CD14-positive monocyte (primary cell): Measurements from ENCODE around the gene CPEB1. TPM values are rescaled to one million over a fixed set of nuclear protein-coding genes. Genes with fewer than 3 reads are reported as not detected.

Experiments used
- DNase-seq, 3 donors: peaks; one replicate each; pipeline ENCODE4 v3.0.0-alpha.2; 2011 to 2022
- H2AFZ ChIP-seq: 2 replicates; pipeline ENCODE4 v1.6.0; 2012; ENCODE audit warnings: mild to moderate bottlenecking, low read depth, low read length, inconsistent platforms; ENCODE audit not compliant: insufficient read depth, poor library complexity, severe bottlenecking
- H3K27ac ChIP-seq, 2 donors: 1 replicate in 1 of 2; 2 replicates in 1 of 2; pipeline ENCODE4 v1.5.1; 2012 to 2013; ENCODE audit warnings: low read length in 2 of 2, control low read depth in 1 of 2, inconsistent platforms in 1 of 2, low read depth in 1 of 2, mild to moderate bottlenecking in 1 of 2
- H3K27me3 ChIP-seq, 2 donors: one replicate each; pipeline versions ENCODE4 v1.6.0 to v1.6.1; 2011 to 2013; ENCODE audit warnings: low read length in 2 of 2; ENCODE audit not compliant: control insufficient read depth in 2 of 2, insufficient read depth in 2 of 2
- H3K36me3 ChIP-seq, 2 donors: replicated peaks in 1 of 2; 1 replicate in 1 of 2; 2 replicates in 1 of 2; pipeline versions ENCODE4 v1.5.1 to v1.6.1; 2012 to 2013; ENCODE audit warnings: low read length in 2 of 2, control low read depth in 1 of 2, inconsistent platforms in 1 of 2, mild to moderate bottlenecking in 1 of 2; ENCODE audit not compliant: insufficient read depth in 2 of 2, control insufficient read depth in 1 of 2
- H3K4me1 ChIP-seq, 2 donors: 1 replicate in 1 of 2; 2 replicates in 1 of 2; pipeline versions ENCODE4 v1.5.1 to v1.6.1; 2012 to 2013; ENCODE audit warnings: low read length in 2 of 2, control low read depth in 1 of 2, inconsistent platforms in 1 of 2, mild to moderate bottlenecking in 1 of 2, moderate library complexity in 1 of 2; ENCODE audit not compliant: insufficient read depth in 2 of 2, control insufficient read depth in 1 of 2
- H3K4me2 ChIP-seq: replicated peaks from 2 replicates; pipeline ENCODE3; 2012; ENCODE audit warnings: low read length, moderate library complexity, mild to moderate bottlenecking; ENCODE audit not compliant: poor library complexity, severe bottlenecking; ENCODE audit errors: extremely low read depth
- H3K4me3 ChIP-seq, 3 experiments: fragments of 200-600 bp in 1 of 3; sonication (generic) in 1 of 3; replicated peaks in 1 of 3; 1 replicate in 2 of 3; 2 replicates in 1 of 3; pipeline ENCODE4 v1.5.1; 2011 to 2013; ENCODE audit warnings: low read length in 3 of 3, mild to moderate bottlenecking in 3 of 3, control low read depth in 2 of 3, low read depth in 2 of 3, inconsistent platforms in 1 of 3, moderate library complexity in 1 of 3
- H3K79me2 ChIP-seq: 2 replicates; pipeline ENCODE4 v1.6.0; 2012; ENCODE audit warnings: mild to moderate bottlenecking, control low read depth, inconsistent platforms, low read length, moderate library complexity; ENCODE audit not compliant: insufficient read depth
- H3K9ac ChIP-seq: 2 replicates; pipeline ENCODE4 v1.6.0; 2017; ENCODE audit warnings: low read length, mild to moderate bottlenecking; ENCODE audit not compliant: insufficient read depth, poor library complexity, severe bottlenecking
- H3K9me3 ChIP-seq, 2 donors: replicated peaks in 1 of 2; 1 replicate in 1 of 2; 2 replicates in 1 of 2; pipeline versions ENCODE4 v1.5.1 to v1.6.1; 2012 to 2013; ENCODE audit warnings: low read length in 2 of 2, control low read depth in 1 of 2; ENCODE audit not compliant: control insufficient read depth in 1 of 2, insufficient read depth in 1 of 2
- H4K20me1 ChIP-seq: 2 replicates; pipeline ENCODE4 v1.6.0; 2012; ENCODE audit warnings: mild to moderate bottlenecking, low read length, control low read depth, moderate library complexity; ENCODE audit not compliant: insufficient read depth
- H3K27ac Mint-ChIP-seq, 7 donors: one replicate each; pipeline ENCODE4 v1.8.0; 2020; ENCODE audit warnings: mild to moderate bottlenecking in 7 of 7, mixed read lengths in 7 of 7, moderate library complexity in 6 of 7, inconsistent platforms in 2 of 7
- H3K27me3 Mint-ChIP-seq, 3 donors: one replicate each; pipeline ENCODE4 v1.8.0; 2021 to 2022; ENCODE audit warnings: low read depth in 3 of 3, mild to moderate bottlenecking in 3 of 3, mixed read lengths in 3 of 3, moderate library complexity in 3 of 3, inconsistent platforms in 1 of 3
- H3K36me3 Mint-ChIP-seq, 2 donors: one replicate each; pipeline ENCODE4 v1.8.0; 2020; ENCODE audit warnings: mixed read lengths in 2 of 2, inconsistent platforms in 1 of 2, mild to moderate bottlenecking in 1 of 2
- H3K4me1 Mint-ChIP-seq: one replicate; pipeline ENCODE4 v1.8.0; 2020; ENCODE audit warnings: mild to moderate bottlenecking, mixed read lengths
- H3K4me3 Mint-ChIP-seq, 2 donors: one replicate each; pipeline ENCODE4 v1.8.0; 2020; ENCODE audit warnings: mild to moderate bottlenecking in 2 of 2, mixed read lengths in 2 of 2, moderate library complexity in 1 of 2
- H3K9me3 Mint-ChIP-seq, 7 donors: one replicate each; pipeline ENCODE4 v1.8.0; 2020 to 2022; ENCODE audit warnings: mixed read lengths in 7 of 7, mild to moderate bottlenecking in 6 of 7, moderate library complexity in 6 of 7, inconsistent platforms in 2 of 7
- WGBS: methylation state at CpG from one replicate; pipeline ENCODE4 v1.1.5; 2013; ENCODE audit warnings: missing lambda C conversion rate; ENCODE audit not compliant: insufficient coverage; 5-methylcytosine and 5-hydroxymethylcytosine counted together
- intact Hi-C, 2 donors: fragments of 100-400 bp; cut with micrococcal nuclease; formaldehyde crosslinking; loops; one replicate each; pipeline versions ENCODE4 v1.15.0 to v1.15.1; 2023
- polyA plus RNA-seq, 3 donors: library from polyadenylated mRNA; depleted of rRNA in 1 of 3; unstranded in 2 of 3; stranded (reverse) in 1 of 3; fragments of 300-500 nt in 2 of 3; fragments of >200 nt in 1 of 3; fragmentation: Illumina TruSeq in 2 of 3; gene quantifications; 1 replicate in 2 of 3; 2 replicates in 1 of 3; pipeline ENCODE4 v1.2.3, GENCODE V29; 2012 to 2021
- TF ChIP-seq, protein P1 (sequence below): fragments of 200-600 bp; IDR thresholded peaks from one replicate; pipeline ENCODE4 v1.8.0; 2022; ENCODE audit warnings: antibody characterized with exemption, mild to moderate bottlenecking

CPEB1 gene
- polyA plus RNA-seq, 3 donors = not detected

DNA sequence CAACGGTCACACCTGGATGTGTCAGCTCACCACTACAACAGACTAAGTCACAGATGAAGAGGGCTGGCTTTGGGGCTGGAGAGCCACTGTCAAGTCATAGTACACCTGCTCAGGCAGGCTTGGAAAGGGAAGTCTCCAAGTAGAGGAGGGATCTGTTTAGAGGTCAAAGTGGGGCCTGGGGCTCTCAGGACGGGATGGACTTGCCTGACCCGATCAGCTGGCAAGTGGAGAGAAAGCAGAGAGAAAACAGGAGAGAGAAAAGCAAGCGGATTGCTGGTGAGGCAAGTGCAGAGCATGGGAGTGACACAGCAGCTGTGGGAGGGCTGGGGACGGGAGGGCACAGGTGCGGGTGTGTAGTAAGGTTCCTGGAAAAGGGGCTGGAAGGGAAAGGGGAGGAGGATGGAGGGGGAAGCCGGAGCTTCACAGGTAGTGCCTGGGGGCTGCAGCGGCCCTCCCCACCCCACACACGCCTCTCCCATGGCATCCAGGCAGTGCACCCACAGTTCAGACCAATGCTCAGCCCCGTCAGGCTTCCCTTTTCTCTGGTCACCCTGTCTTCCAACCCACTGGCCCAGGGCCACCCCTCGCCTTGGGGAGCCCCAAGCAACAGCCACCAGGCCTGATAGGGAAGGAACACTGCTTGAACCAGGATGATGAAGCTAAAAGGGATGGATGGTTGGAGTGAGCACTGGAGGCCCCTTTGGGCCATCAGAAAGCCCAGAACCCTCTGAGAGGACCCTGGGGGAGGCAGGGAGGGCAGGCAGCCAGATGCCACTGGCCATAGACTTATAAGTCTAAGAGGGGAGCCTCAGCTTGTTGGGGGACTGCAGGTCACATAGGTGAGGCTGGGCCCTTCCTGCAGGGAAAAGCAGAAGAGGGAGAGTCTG, 115.4 kb downstream of the CPEB1 start:
- H3K4me3 Mint-ChIP-seq = no peak overlapping the region
- H3K4me1 ChIP-seq = peaks cover 0 to 3% of the 10 kb centered on the region in 2 donors
- no peak overlapping the region for H3K4me2 ChIP-seq
- no peak overlapping the region for H3K9ac ChIP-seq
- no peaks in the 10 kb centered on the region for H3K79me2 ChIP-seq
- peaks cover 0 to 2% (median 2%) of the 10 kb centered on the region in 3 donors for H3K27me3 Mint-ChIP-seq
- peaks cover 7% of the 10 kb centered on the region for H3K4me1 Mint-ChIP-seq
- TF ChIP-seq, protein P1, sequence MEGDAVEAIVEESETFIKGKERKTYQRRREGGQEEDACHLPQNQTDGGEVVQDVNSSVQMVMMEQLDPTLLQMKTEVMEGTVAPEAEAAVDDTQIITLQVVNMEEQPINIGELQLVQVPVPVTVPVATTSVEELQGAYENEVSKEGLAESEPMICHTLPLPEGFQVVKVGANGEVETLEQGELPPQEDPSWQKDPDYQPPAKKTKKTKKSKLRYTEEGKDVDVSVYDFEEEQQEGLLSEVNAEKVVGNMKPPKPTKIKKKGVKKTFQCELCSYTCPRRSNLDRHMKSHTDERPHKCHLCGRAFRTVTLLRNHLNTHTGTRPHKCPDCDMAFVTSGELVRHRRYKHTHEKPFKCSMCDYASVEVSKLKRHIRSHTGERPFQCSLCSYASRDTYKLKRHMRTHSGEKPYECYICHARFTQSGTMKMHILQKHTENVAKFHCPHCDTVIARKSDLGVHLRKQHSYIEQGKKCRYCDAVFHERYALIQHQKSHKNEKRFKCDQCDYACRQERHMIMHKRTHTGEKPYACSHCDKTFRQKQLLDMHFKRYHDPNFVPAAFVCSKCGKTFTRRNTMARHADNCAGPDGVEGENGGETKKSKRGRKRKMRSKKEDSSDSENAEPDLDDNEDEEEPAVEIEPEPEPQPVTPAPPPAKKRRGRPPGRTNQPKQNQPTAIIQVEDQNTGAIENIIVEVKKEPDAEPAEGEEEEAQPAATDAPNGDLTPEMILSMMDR = no peak
- 82% methylated on average over 3 of the region's 11 CpGs for WGBS
- peaks cover 0 to 3% (median 1%) of the 10 kb centered on the region in 7 donors for H3K9me3 Mint-ChIP-seq
- H3K27me3 ChIP-seq = no peaks in the 10 kb centered on the region
- peaks cover 35 to 38% of the 10 kb centered on the region in 2 donors for H3K36me3 Mint-ChIP-seq
- no peaks in the 10 kb centered on the region for H3K9me3 ChIP-seq
- peak overlapping the region in 1 of 7 donors; percentile 15 for H3K27ac Mint-ChIP-seq
- peaks cover 11% of the 10 kb centered on the region for H4K20me1 ChIP-seq
- no peak overlapping the region for H3K4me3 ChIP-seq
- H3K27ac ChIP-seq = no peak overlapping the region
- peaks cover 15 to 39% of the 10 kb centered on the region in 2 donors for H3K36me3 ChIP-seq
- intact Hi-C loops = loop anchor here (5.0 to 10.0 kb wide), 2 partner anchors 466 to 473 kb away; no protein-coding TSS in a partner anchor
- no peak for DNase-seq
- no peak overlapping the region for H2AFZ ChIP-seq

- Histone ChIP-seq H3K9ac (no peak overlapping the region), H4K20me1 (peaks cover 2% of the 10 kb centered on the region), H2AFZ (peak overlapping the region; percentile 49), H3K79me2 (no peaks in the 10 kb centered on the region), H3K27ac (no peak overlapping the region), H3K4me3 (no peak overlapping the region), H3K27me3 (no peaks in the 10 kb centered on the region), H3K36me3 (peaks cover 10 to 30% of the 10 kb centered on the region in 2 donors), H3K9me3 (no peaks in the 10 kb centered on the region), H3K4me2 (peak overlapping the region; percentile 22), H3K4me1 (peaks cover 0 to 3% of the 10 kb centered on the region in 2 donors)
- H3K9me3 Mint-ChIP-seq = peaks cover 0 to 3% (median 1%) of the 10 kb centered on the region in 7 donors
- H3K27me3 Mint-ChIP-seq = peaks cover 0 to 2% (median 2%) of the 10 kb centered on the region in 3 donors
- intact Hi-C loops = loop anchor here (5.0 to 10.0 kb wide), 2 partner anchors 467 to 474 kb away; no protein-coding TSS in a partner anchor
- peak overlapping the region; percentile 32 to 76 for H3K4me3 Mint-ChIP-seq
- peak; percentile 22 to 60 (median 41) for DNase-seq
- TF ChIP-seq, protein P1 = peak; percentile 81
- peaks cover 26 to 29% of the 10 kb centered on the region in 2 donors for H3K36me3 Mint-ChIP-seq
- WGBS = 21% methylated on average over 8 of the region's 10 CpGs
- peaks cover 7% of the 10 kb centered on the region for H3K4me1 Mint-ChIP-seq
- no peak overlapping the region for H3K27ac Mint-ChIP-seq
These were observed 116.4 kb downstream of the CPEB1 start for GRCh38 chr15:82530606-82531379.
